Myocyte (in vitro differentiated cells): ENCODE results near the gene HIBCH. TPM values are rescaled to one million over a fixed set of nuclear protein-coding genes. Genes with fewer than 3 reads are reported as not detected.
"Not testable (repeated sequence)": the region's sequence is repeated elsewhere in the genome, so short reads cannot be mapped to it uniquely, and the experiment has no call there.

Experiments used
- DNase-seq: peaks from one replicate; pipeline ENCODE4 v3.0.0-alpha.2; 2012; ENCODE audit warnings: low read depth
- total RNA-seq: library from RNA; depleted of rRNA; stranded (reverse); fragments of >200 nt; gene quantifications from 2 replicates; pipeline ENCODE4 v1.2.3, GENCODE V29; 2014

The HIBCH gene
- total RNA-seq, 1 donor from 2014 or later: 13.6 TPM

DNA sequence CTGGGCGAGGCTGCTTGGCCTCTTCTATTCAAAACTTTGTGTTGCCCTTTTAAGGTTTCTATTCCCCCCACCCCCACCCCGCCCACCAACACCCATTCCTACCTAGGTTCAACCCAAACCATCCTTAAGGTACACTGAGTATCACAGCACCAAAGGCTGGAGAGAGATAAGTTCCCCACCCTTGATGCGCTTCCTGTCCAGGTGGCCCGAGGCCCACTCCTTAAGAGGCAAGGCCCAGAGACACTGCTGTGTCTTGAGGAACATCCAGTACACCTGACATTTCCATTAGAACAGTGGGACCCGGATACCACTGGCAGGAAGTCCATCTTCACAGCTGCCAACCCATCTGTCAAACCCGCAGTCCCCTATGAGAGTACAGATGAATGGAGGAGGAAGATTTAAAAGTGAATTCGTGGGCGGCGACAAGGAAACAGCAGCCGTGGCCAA lies 23.5 kb upstream of the HIBCH start:
- peak; percentile 80 for DNase-seq

- DNase-seq: no peak
These were observed 23.0 kb upstream of the HIBCH start for GRCh38 chr2:190342611-190343010.

- no peak for DNase-seq
These were observed 20.7 kb upstream of the HIBCH start for GRCh38 chr2:190340369-190340768.

DNA sequence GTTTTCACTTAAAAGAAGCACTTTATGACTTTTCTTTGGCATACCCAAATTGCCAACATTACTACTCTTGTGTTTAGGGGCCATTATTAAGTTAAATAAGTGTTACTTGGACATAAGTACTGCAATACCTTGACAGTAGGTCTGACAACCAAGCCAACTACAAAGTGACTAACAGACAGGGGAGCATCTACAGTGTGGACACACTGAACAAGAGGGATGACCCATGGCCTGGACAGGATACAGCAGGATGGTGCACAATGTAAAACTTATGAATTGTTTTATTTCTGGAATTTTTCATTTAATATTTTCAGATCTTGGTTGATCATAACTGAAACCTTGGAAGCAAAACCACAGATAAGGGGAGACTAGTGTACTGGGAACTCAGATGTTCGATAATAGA lies 19.8 kb upstream of the HIBCH start:
- DNase-seq: no peak

GRCh38 chr2:190338453-190338852 lies 18.8 kb upstream of the HIBCH start:
- DNase-seq: no peak

DNA sequence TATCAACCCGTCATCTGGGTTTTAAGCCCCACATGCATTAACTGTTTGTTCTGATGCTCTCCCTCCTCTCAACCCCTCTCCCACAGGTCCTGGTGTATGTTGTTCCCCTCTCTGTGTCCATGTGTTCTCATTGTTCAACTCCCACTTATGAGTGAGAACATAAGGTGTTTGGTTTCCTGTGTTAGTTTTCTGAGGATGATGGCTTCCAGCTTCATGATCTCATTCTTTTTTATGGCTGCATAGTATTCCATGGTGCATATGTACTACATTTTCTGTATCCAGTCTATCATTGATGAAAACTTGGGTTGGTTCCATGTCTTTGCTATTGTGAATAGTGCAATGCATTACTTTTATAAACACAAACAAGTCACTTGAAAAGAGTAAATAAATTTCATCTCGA lies 16.8 kb upstream of the HIBCH start:
- no peak for DNase-seq

DNA sequence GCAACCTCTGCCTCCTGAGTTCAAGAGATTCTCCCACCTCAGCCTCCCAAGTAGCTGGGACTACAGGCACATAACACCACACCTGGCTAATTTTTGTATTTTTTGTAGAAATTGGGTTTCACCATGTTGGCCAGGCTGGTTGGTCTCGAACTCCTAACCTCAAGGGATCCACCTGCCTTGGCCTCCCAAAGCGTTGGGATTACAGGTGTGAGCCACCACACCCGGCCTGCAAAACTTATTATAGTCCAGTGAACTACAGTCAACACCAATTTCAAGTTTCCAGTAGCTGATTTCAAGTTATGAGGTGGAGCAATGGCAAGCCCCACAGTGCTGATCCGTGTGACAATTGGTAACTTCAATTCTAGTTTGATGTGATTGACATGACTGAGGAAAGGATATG lies 16.0 kb upstream of the HIBCH start:
- DNase-seq: not testable (repeated sequence)

DNA sequence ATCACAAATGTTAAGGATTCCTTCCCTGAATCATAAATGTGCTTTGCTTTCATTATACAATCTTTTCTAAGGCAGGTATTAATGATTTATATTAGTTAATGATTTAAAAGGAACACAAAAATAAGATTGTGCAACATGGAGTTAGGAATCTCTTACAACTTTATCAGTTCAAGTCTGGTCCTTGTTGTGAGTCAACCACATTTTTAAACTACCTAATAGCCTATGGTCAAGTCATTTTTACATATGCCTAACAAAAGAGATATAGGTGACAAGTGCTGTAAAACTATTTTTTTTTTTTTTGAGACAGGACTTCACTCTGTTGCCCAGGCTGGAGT lies 15.6 kb upstream of the HIBCH start:
- no peak for DNase-seq

- no peak for DNase-seq
These were observed 15.0 kb upstream of the HIBCH start for GRCh38 chr2:190334479-190335224.

DNA sequence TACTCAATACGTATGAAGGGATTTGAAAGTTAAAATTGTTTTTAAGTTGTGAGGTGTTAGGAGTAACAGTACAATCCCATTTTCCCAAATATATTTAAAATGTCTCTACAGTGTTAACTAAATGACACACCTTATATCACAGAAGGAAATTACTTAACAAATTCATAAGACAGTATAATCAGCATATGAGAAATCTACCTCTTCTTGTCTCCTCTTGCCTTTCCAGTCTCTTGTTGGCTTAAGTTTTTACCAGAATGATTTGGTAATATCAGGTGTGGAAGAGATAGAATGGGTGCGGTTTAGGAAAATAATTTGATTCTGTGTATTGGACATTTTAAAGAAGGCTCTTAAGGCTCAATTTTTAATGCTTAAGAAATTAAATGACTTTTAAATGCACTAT lies 14.3 kb upstream of the HIBCH start:
- DNase-seq: no peak

- DNase-seq: no peak
These were observed 13.8 kb upstream of the HIBCH start for GRCh38 chr2:190333395-190333794.

DNA sequence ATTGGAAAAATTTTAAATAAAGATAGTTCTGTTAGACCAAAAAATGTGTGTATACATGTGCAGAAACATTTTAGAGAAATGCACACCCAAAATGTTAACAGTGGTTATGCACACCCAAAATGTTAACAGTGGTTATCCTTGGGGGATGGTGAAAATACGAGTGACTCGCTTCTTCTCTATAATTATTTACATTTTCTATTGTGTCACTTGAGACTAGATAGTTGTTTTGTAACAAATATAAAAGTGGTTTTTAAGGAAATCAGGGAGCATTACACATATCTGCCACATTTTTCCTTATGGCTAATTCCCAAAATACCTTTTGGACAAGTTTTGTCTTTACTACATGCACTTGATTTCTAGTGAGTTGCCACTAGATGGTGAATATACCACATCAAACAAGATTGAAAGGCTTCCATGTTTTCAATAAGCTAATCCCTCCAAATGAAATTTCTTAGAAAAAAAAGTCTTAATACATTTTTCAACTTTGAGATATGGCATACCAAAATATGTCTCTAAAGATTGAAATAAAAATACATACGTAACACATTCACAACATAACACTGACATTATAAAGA lies 9.0 kb upstream of the HIBCH start:
- DNase-seq: no peak

- DNase-seq: no peak
These were observed 8.4 kb upstream of the HIBCH start for GRCh38 chr2:190327867-190328572.

DNA sequence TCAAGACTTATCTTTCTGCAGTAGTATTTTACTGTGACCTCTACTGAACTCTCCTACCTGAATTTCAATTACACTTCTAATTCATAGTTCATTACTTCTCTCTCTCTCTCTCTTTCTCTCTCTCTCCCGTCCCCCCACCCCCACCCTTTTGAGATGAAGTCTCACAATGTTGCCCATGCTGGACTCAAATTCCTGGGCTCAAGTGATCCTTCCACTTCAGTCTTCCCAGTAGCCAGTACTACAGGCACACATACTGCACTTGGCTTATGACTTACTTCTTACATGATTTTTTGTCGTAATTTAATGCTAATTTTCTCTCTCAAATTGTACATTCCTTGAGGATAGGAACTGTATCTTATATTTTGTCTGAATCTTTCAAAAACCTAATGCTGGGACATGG lies 6.0 kb upstream of the HIBCH start:
- no peak for DNase-seq

DNA sequence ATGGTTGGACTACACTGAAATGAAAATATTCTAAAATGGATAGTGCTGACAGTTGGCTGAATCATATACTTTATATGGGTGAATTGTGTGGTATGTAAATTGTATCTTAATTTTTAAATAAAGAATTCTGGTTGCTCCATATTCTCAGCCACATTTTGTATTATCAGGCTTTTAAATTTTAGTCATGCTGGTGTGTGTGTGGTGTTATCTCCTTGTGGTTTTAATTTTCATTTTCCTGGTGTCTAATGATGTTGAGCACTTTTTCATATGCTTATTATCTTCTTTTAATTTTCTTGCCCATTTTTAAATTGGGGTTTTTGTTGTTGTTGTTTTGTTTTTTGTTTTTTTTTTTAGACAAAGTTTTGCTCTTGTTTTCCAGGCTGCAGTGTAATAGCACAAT lies 3.8 kb upstream of the HIBCH start:
- no peak for DNase-seq

DNA sequence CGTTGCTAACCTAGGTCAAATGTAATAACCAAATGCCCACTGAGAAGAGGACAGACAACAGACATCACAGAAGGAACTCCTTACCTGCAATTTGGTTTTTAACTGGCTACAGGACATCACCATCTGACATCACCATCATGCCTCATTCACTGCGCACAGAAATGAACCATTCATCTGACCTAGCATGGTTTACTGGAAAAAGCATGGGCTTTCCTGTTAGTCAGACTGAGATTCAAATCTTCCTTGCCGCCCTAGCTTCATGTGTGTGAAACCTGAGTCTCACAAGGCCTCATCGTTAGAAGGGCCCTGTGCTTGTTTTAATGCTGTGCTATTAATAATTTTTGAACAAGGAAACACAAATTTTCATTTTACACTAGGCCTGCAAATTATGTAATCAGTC lies 1.1 kb upstream of the HIBCH start:
- no peak for DNase-seq

DNA sequence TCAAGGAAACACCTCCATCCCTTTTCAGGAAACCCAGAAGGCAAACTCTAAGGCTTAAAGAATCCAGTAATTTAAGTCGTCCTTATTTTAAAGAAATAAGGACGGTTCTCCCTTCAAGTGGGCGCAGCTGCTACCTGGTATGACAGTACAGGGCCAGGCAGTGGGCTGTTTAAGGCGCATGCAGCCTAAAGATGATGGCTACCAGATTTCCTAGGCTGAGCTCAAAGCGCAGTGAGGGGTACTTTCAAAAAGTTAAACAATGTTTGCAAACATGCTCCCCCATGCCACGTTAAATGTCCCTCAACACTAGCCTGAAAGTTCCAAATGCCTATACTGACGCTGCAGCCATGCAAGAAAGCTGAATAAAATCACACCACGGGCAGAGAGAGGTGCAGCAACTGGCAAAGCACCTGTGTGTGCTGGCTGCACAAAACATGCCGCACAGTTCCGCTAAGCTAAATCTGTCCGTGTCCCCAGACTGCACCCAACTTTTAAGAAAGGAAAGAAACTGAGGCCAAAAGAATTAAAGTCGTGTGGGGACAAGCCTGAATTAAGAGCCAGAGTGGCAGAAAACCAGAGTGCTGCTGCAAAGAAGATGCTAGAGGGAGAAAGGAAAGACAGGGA lies 583 bp downstream of the HIBCH start:
- no peak for DNase-seq

DNA sequence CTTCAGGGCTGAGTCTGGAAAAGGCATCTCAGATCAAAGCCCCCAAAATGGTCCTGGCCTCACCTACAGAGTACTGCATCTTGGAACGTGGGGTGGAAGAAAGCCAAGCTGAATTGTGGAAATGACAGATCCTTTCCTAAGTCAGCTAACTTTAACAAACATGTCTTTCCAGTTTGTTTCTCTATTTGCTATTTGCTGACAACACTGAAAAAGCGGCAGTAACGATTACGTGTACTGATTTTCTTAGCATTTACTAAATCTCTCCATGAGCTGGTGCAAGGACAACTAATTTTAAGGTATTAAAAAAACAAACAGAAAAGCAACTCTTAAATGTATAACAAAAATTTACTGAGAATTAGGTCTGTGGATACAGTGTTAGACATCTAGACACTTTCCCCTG lies 1.1 kb downstream of the HIBCH start:
- no peak for DNase-seq

- DNase-seq: no peak
These were observed 4.4 kb downstream of the HIBCH start for GRCh38 chr2:190315273-190315672.

DNA sequence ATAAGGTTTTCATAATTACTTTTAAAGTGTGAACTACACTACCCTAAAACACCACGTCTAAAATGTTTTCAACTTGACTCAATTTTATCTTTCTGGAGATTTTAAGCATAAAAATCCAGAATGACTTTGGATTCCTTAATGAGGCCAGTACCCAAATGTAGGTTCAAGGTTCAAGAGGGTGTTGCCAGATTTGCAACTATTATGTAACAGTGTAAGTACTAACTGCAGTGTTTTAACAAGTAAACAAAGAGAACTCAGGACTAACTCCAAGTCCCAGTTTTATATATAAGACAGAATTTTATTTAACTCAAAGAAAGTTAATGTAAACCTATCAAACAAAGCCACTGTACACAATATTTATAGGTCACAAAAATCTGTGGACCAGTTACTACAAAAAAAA lies 5.7 kb downstream of the HIBCH start:
- no peak for DNase-seq

DNA sequence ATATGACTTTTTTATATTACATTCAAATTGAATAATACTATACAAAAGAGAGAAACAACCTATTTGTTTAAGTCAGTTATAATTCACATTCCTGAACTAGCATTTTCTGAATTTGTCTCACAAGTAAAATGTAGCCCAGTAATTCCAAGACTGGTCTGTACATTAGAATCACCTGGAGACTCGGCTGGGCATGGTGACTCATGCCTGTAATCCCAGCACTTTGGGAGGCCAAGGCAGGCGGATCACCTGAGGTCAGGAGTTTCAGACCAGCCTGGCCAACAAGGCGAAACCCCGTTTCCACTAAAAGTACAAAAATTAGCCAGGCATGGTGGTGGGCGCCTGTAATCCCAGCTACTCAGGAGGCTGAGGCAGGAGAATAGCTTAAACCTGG lies 7.0 kb downstream of the HIBCH start:
- not testable (repeated sequence) for DNase-seq

- no peak for DNase-seq
These were observed 7.6 kb downstream of the HIBCH start for GRCh38 chr2:190311893-190312634.
